Parathyroid adenoma (tissue), 2 donors: Measurements from ENCODE around the gene FBXO47.

Experiments
- H2AFZ ChIP-seq: fragments of 300-600 bp; sonication (generic); one replicate; pipeline ENCODE4 v1.7.0; 2017; ENCODE audit warnings: antibody characterized with exemption, mild to moderate bottlenecking
- H3K27ac ChIP-seq: fragments of 300-600 bp; sonication (generic); one replicate; pipeline ENCODE4 v1.7.0; 2017
- H3K27me3 ChIP-seq: fragments of 300-600 bp; sonication (generic); one replicate; pipeline ENCODE4 v1.7.0; 2017; ENCODE audit warnings: low read length; ENCODE audit not compliant: control insufficient read depth, insufficient read depth
- H3K36me3 ChIP-seq: fragments of 300-600 bp; sonication (generic); one replicate; pipeline ENCODE4 v1.7.0; 2017; ENCODE audit warnings: low read length; ENCODE audit not compliant: control insufficient read depth, insufficient read depth
- H3K4me1 ChIP-seq: fragments of 300-600 bp; sonication (generic); one replicate; pipeline ENCODE4 v1.7.0; 2017; ENCODE audit warnings: control low read depth
- H3K4me2 ChIP-seq: fragments of 300-600 bp; sonication (generic); one replicate; pipeline ENCODE4 v1.7.0; 2017; ENCODE audit warnings: low read length
- H3K4me3 ChIP-seq: fragments of 300-600 bp; sonication (generic); one replicate; pipeline ENCODE4 v1.7.0; 2017; ENCODE audit warnings: low read depth, low read length
- H3K79me2 ChIP-seq: fragments of 300-600 bp; sonication (generic); one replicate; pipeline ENCODE4 v1.7.0; 2017; ENCODE audit warnings: control low read depth
- H3K9ac ChIP-seq: fragments of 300-600 bp; sonication (generic); one replicate; pipeline ENCODE4 v1.7.0; 2017; ENCODE audit warnings: mild to moderate bottlenecking
- H3K9me3 ChIP-seq: fragments of 300-600 bp; sonication (generic); one replicate; pipeline ENCODE4 v1.7.0; 2017; ENCODE audit warnings: low read length; ENCODE audit not compliant: control insufficient read depth
- CTCF ChIP-seq: fragments of 300-600 bp; sonication (generic); IDR thresholded peaks from one replicate; pipeline ENCODE4 v1.7.0; 2017; ENCODE audit warnings: antibody characterized with exemption, mild to moderate bottlenecking
- donor health status: primary hyperparathyroidism.

Gene FBXO47

GRCh38 chr17:38889745-38890409 is 77.3 kb downstream of the FBXO47 start:
- peaks cover 23% of the 10 kb centered on the region for H3K79me2 ChIP-seq
- no peaks in the 10 kb centered on the region for H3K9me3 ChIP-seq
- H2AFZ ChIP-seq = no peak overlapping the region
- H3K4me1 ChIP-seq = peaks cover 5% of the 10 kb centered on the region
- TF ChIP-seq CTCF = no peak
- no peak overlapping the region for H3K9ac ChIP-seq
- no peak overlapping the region for H3K4me3 ChIP-seq
- no peak overlapping the region for H3K27ac ChIP-seq
- no peak overlapping the region for H3K4me2 ChIP-seq
- no peaks in the 10 kb centered on the region for H3K27me3 ChIP-seq
- no peaks in the 10 kb centered on the region for H3K36me3 ChIP-seq

GRCh38 chr17:38888842-38889241 is 78.4 kb downstream of the FBXO47 start:
- H3K27me3 ChIP-seq = no peaks in the 10 kb centered on the region
- H3K36me3 ChIP-seq = no peaks in the 10 kb centered on the region
- peaks cover 5% of the 10 kb centered on the region for H3K4me1 ChIP-seq
- H3K27ac ChIP-seq = no peak overlapping the region
- TF ChIP-seq CTCF = no peak
- no peaks in the 10 kb centered on the region for H3K9me3 ChIP-seq
- H3K4me3 ChIP-seq = no peak overlapping the region
- H3K9ac ChIP-seq = no peak overlapping the region
- H2AFZ ChIP-seq = no peak overlapping the region
- no peak overlapping the region for H3K4me2 ChIP-seq
- H3K79me2 ChIP-seq = peaks cover 26% of the 10 kb centered on the region

- H3K4me1 ChIP-seq = peaks cover 5% of the 10 kb centered on the region
- H3K27ac ChIP-seq = no peak overlapping the region
- H3K4me2 ChIP-seq = no peak overlapping the region
- no peak for TF ChIP-seq CTCF
- no peak overlapping the region for H3K4me3 ChIP-seq
- no peaks in the 10 kb centered on the region for H3K27me3 ChIP-seq
- H3K9ac ChIP-seq = no peak overlapping the region
- H2AFZ ChIP-seq = no peak overlapping the region
- no peaks in the 10 kb centered on the region for H3K36me3 ChIP-seq
- H3K79me2 ChIP-seq = peaks cover 40% of the 10 kb centered on the region
- no peaks in the 10 kb centered on the region for H3K9me3 ChIP-seq
Measured at GRCh38 chr17:38886643-38887010, 80.6 kb downstream of the FBXO47 start.
